H1 (cell line): ENCODE data around the gene FGFRL1. TPM values are rescaled to one million over a fixed set of nuclear protein-coding genes. Genes with fewer than 3 reads are reported as not detected.
A peak's percentile ranks its signal among the peaks of the same experiment; 100 is the strongest.

Experiments
- CTCF ChIA-PET: fragments of 300-600 bp; sonication (Branson Sonifier 250); formaldehyde crosslinking; loops from one replicate; lab custom pipeline; 2021; ENCODE audit not compliant: partially characterized antibody; lab: Charles Lee
- POLR2A ChIA-PET: fragments of 300-600 bp; sonication (Branson Sonifier 250); formaldehyde crosslinking; loops from one replicate; lab custom pipeline; 2021; ENCODE audit warnings: inconsistent platforms; ENCODE audit not compliant: partially characterized antibody; lab: Charles Lee
- DNase-seq, 2 experiments: peaks; one replicate each; pipeline versions ENCODE4 v3.0.0 to v3.0.0-alpha.2; 2010 to 2022; ENCODE audit warnings: low spot score in 2 of 2, low read depth in 1 of 2, mixed read lengths in 1 of 2
- FAIRE-seq: peaks from 2 replicates; lab custom pipeline; 2011; peaks lifted over from hg19 to GRCh38; lab: Jason Lieb, UNC
- H2AFZ ChIP-seq: 2 replicates; pipeline ENCODE4 v1.8.1; 2012; ENCODE audit warnings: low read length, inconsistent platforms
- H2AK5ac ChIP-seq: 2 replicates; pipeline ENCODE4 v1.6.1; 2013; ENCODE audit warnings: low read depth, low read length
- H2BK120ac ChIP-seq: replicated peaks from 2 replicates; pipeline ENCODE3; 2013; ENCODE audit warnings: low read depth, low read length, inconsistent platforms
- H2BK12ac ChIP-seq: 2 replicates; pipeline ENCODE4 v1.6.1; 2013; ENCODE audit warnings: low read depth, low read length
- H2BK15ac ChIP-seq: 2 replicates; pipeline ENCODE4 v1.6.1; 2013; ENCODE audit warnings: low read length
- H2BK20ac ChIP-seq: 2 replicates; pipeline ENCODE4 v1.6.1; 2013; ENCODE audit warnings: low read length
- H2BK5ac ChIP-seq: 2 replicates; pipeline ENCODE4 v1.6.1; 2013; ENCODE audit warnings: low read depth, low read length
- H3K14ac ChIP-seq: 2 replicates; pipeline ENCODE4 v1.6.1; 2013; ENCODE audit warnings: inconsistent platforms; ENCODE audit not compliant: insufficient read length
- H3K18ac ChIP-seq: 2 replicates; pipeline ENCODE4 v1.6.1; 2013; ENCODE audit warnings: low read length; ENCODE audit errors: extremely low read depth
- H3K23ac ChIP-seq: 2 replicates; pipeline ENCODE4 v1.6.1; 2013; ENCODE audit warnings: inconsistent platforms; ENCODE audit not compliant: insufficient read length
- H3K23me2 ChIP-seq: 2 replicates; pipeline ENCODE4 v1.6.1; 2013; ENCODE audit warnings: low read depth, low read length
- H3K27ac ChIP-seq: 2 replicates; pipeline ENCODE4 v1.6.1; 2011; ENCODE audit warnings: low read depth, low read length, inconsistent platforms
- H3K27me3 ChIP-seq, 4 experiments: replicated peaks in 1 of 4; 1 replicate in 1 of 4; 2 replicates in 3 of 4; pipeline versions ENCODE4 v1.6.1 to v1.8.1; 2011 to 2013; ENCODE audit warnings: low read length in 3 of 4, mild to moderate bottlenecking in 3 of 4, inconsistent platforms in 2 of 4, mixed read lengths in 2 of 4, moderate library complexity in 1 of 4; ENCODE audit not compliant: control insufficient read depth in 3 of 4, insufficient read depth in 3 of 4; ENCODE audit errors: extremely low read depth in 1 of 4
- H3K36me3 ChIP-seq, 4 experiments: 2 replicates each; pipeline versions ENCODE4 v1.6.1 to v1.8.1; 2011 to 2013; ENCODE audit warnings: mild to moderate bottlenecking in 4 of 4, low read length in 3 of 4, moderate library complexity in 2 of 4, control low read depth in 1 of 4, inconsistent platforms in 1 of 4; ENCODE audit not compliant: insufficient read depth in 4 of 4, control insufficient read depth in 2 of 4
- H3K4ac ChIP-seq: replicated peaks from 2 replicates; pipeline ENCODE3; 2013; ENCODE audit warnings: low read length, low read depth, mixed read lengths, inconsistent platforms; ENCODE audit not compliant: insufficient read length
- H3K4me1 ChIP-seq, 4 experiments: replicated peaks in 1 of 4; 1 replicate in 1 of 4; 2 replicates in 3 of 4; pipeline versions ENCODE4 v1.6.1 to v1.8.1; 2011 to 2013; ENCODE audit warnings: low read length in 3 of 4, inconsistent platforms in 2 of 4, mixed read lengths in 1 of 4; ENCODE audit not compliant: insufficient read depth in 4 of 4, control insufficient read depth in 3 of 4
- H3K4me2 ChIP-seq, 2 experiments: 2 replicates each; pipeline versions ENCODE4 v1.6.1 to v1.8.1; 2011 to 2013; ENCODE audit warnings: low read depth in 2 of 2, low read length in 2 of 2, control low read depth in 1 of 2, inconsistent platforms in 1 of 2, mild to moderate bottlenecking in 1 of 2; ENCODE audit not compliant: insufficient read depth in 1 of 2
- H3K4me3 ChIP-seq, 4 experiments: fragments of 200-600, 300-600 bp in 1 of 4; sonication (generic), shearing (Covaris generic), sonication (Bioruptor Twin) in 1 of 4; 2 replicates each; pipeline versions ENCODE4 v1.5.1 to v1.8.1; 2011 to 2016; ENCODE audit warnings: low read length in 4 of 4, low read depth in 3 of 4, control low read depth in 2 of 4, inconsistent platforms in 2 of 4, mild to moderate bottlenecking in 2 of 4, mixed read lengths in 1 of 4, moderate library complexity in 1 of 4; ENCODE audit not compliant: insufficient read depth in 2 of 4; ENCODE audit errors: extremely low read depth in 1 of 4
- H3K56ac ChIP-seq: replicated peaks from 2 replicates; pipeline ENCODE3; 2013; ENCODE audit warnings: low read depth, mild to moderate bottlenecking, mixed read lengths, low read length, inconsistent platforms; ENCODE audit not compliant: insufficient read length
- H3K79me1 ChIP-seq: 2 replicates; pipeline ENCODE4 v1.6.1; 2013; ENCODE audit warnings: low read depth, low read length, control low read depth
- H3K79me2 ChIP-seq, 2 experiments: 2 replicates each; pipeline versions ENCODE4 v1.6.1 to v1.8.1; 2012 to 2013; ENCODE audit warnings: low read length in 2 of 2, mild to moderate bottlenecking in 2 of 2, inconsistent platforms in 1 of 2; ENCODE audit not compliant: insufficient read depth in 2 of 2, control insufficient read depth in 1 of 2
- H3K9ac ChIP-seq, 4 experiments: replicated peaks in 1 of 4; 1 replicate in 1 of 4; 2 replicates in 3 of 4; pipeline versions ENCODE4 v1.6.1 to v1.8.1; 2011 to 2013; ENCODE audit warnings: low read depth in 3 of 4, low read length in 3 of 4, control low read depth in 2 of 4, mild to moderate bottlenecking in 2 of 4, moderate library complexity in 2 of 4, inconsistent platforms in 1 of 4; ENCODE audit errors: extremely low read depth in 1 of 4
- H3K9me3 ChIP-seq, 2 experiments: 2 replicates each; pipeline versions ENCODE4 v1.6.1 to v1.8.1; 2012 to 2013; ENCODE audit warnings: mild to moderate bottlenecking in 2 of 2, moderate library complexity in 2 of 2, control low read depth in 1 of 2, inconsistent platforms in 1 of 2, low read depth in 1 of 2, low read length in 1 of 2, mixed read lengths in 1 of 2; ENCODE audit not compliant: insufficient read depth in 2 of 2
- H4K20me1 ChIP-seq, 2 experiments: replicated peaks in 1 of 2; 2 replicates each; pipeline versions ENCODE3 to v1.8.1; 2011 to 2013; ENCODE audit warnings: inconsistent platforms in 2 of 2, low read length in 2 of 2, mild to moderate bottlenecking in 1 of 2; ENCODE audit not compliant: insufficient read depth in 2 of 2, control insufficient read depth in 1 of 2
- H4K5ac ChIP-seq: 2 replicates; pipeline ENCODE4 v1.6.1; 2013; ENCODE audit warnings: low read length, low read depth, mixed read lengths, inconsistent platforms; ENCODE audit not compliant: insufficient read length
- H4K8ac ChIP-seq: 2 replicates; pipeline ENCODE4 v1.8.0; 2013; ENCODE audit warnings: mild to moderate bottlenecking, moderate library complexity, low read length, inconsistent platforms; ENCODE audit not compliant: insufficient read depth; ENCODE audit errors: extremely low read depth
- H4K91ac ChIP-seq: replicated peaks from 2 replicates; pipeline ENCODE3; 2013; ENCODE audit warnings: low read length, mixed read lengths, inconsistent platforms; ENCODE audit not compliant: insufficient read length
- RBBP5 ChIP-seq: IDR thresholded peaks from 2 replicates; pipeline ENCODE4 v1.7.1; 2012; ENCODE audit warnings: low read depth, mild to moderate bottlenecking, inconsistent platforms, low read length, moderate library complexity, borderline replicate concordance
- WGBS, 2 experiments: shearing (Covaris generic) in 1 of 2; methylation state at CpG; one replicate each; pipeline versions ENCODE4 v1.1.6 to v1.1.7; 2013 to 2015; ENCODE audit warnings: low lambda C conversion rate in 2 of 2, mixed read lengths in 2 of 2, inconsistent platforms in 1 of 2, low coverage in 1 of 2, missing lambda C conversion rate in 1 of 2; ENCODE audit not compliant: insufficient replicate concordance in 2 of 2, insufficient coverage in 1 of 2, insufficient read length in 1 of 2; ENCODE audit errors: extremely low coverage in 1 of 2, missing lambda C conversion rate in 1 of 2; 5-methylcytosine and 5-hydroxymethylcytosine counted together
- polyA plus RNA-seq, 7 experiments: library from polyadenylated mRNA; depleted of rRNA in 3 of 7; stranded (reverse) in 5 of 7; unstranded in 2 of 7; fragments of >200 nt in 5 of 7; fragments of 200-250 nt in 2 of 7; gene quantifications; 1 replicate in 5 of 7; 2 replicates in 1 of 7; 4 replicates in 1 of 7; pipeline versions ENCODE4 v1.2.1 to v1.2.3, GENCODE V29; 2011 to 2013; ENCODE audit warnings: missing spikeins in 2 of 7, mixed read lengths in 2 of 7
- total RNA-seq: library from RNA; stranded (reverse); fragmentation: NEBNext Ultra II Directional; extraction: Animal tissue kit (Norgen Biotek cat#: 25700); gene quantifications from 2 replicates; pipeline ENCODE4 v1.2.1, GENCODE V29; 2021

FGFRL1 gene
- total and polyA plus RNA-seq, 2 of the 8 experiments (the other 6 are each of a cell fraction or from before 2014, with no cell fraction given) = 18.9 to 34.6 TPM

DNA sequence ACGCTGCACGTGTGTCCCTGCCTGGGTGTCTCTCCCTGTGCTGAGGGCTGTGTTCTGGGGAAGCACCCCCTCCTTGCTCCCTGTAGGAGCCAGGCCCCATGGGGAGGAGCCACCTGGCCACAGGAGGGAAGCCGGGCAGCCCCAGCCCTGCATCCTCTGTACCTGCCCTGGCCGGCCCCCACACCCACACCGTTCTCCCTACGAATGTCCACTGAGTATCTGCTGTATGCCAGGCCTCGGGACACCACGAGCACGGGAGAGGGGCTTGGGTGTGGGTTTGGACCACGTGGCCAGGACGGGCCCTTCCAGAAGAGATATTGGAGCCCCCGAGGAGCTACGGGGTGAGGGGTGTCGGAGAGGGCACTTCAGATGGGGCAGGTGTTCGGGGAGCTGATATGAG, 6.3 kb downstream of the FGFRL1 start:
- Histone ChIP-seq H4K8ac (peak overlapping the region; percentile 25; the same call in 1 of the 2 replicates), H2AK5ac (no peak overlapping the region), H2BK15ac (no peak overlapping the region), H3K4me3 (no peak overlapping the region), H2BK120ac (no peak overlapping the region), H3K79me2 (no peaks in the 10 kb centered on the region), H3K9ac (no peak overlapping the region), H3K27ac (no peak overlapping the region), H2AFZ (no peak overlapping the region), H3K14ac (no peak overlapping the region), H3K23me2 (no peaks in the 10 kb centered on the region), H3K56ac (no peak overlapping the region), H2BK20ac (no peak overlapping the region), H3K27me3 (peaks cover 0 to 4% (median 2%) of the 10 kb centered on the region in 4 experiments; a peak in 3 of 7 replicates), H3K23ac (no peak overlapping the region), H2BK12ac (no peak overlapping the region), H4K20me1 (peaks cover 5 to 19% of the 10 kb centered on the region in 2 experiments), H4K91ac (no peak overlapping the region), H3K4me1 (peaks cover 0 to 6% (median 2%) of the 10 kb centered on the region in 4 experiments; a peak in 4 of 7 replicates), H3K36me3 (no peaks in the 10 kb centered on the region), H4K5ac (no peak overlapping the region), H3K79me1 (peaks cover 6% of the 10 kb centered on the region), H3K18ac (no peak overlapping the region), H3K9me3 (no peaks in the 10 kb centered on the region), H3K4me2 (no peak overlapping the region), H2BK5ac (no peak overlapping the region), H3K4ac (no peak overlapping the region)
- 90% methylated on average over 5 of the region's 15 CpGs; no CpG with 5 or more reads in 1 of the 2 experiments for WGBS, 2 experiments
- ChIA-PET POLR2A (interaction anchor here (2.0 kb wide), 1 partner anchor 15 kb away, joined by 7 read pairs; no protein-coding TSS in a partner anchor), CTCF (no interaction called here)
- FAIRE-seq = no peak
- no peak for DNase-seq
- TF ChIP-seq RBBP5 = no peak
